PFSK-1 (cell line): Measurements from ENCODE around the gene ADAMTS13.

Experiments
- FOXP2 ChIP-seq: optimal IDR thresholded peaks from 2 replicates; pipeline ENCODE3; 2011; ENCODE audit warnings: borderline replicate concordance, control low read depth, inconsistent platforms; ENCODE audit not compliant: insufficient read depth; ENCODE audit errors: extremely low read length, extremely low read depth
- POLR2AphosphoS5 ChIP-seq: IDR thresholded peaks from 2 replicates; pipeline ENCODE4 v1.6.1; 2012; ENCODE audit warnings: low read depth, mild to moderate bottlenecking, control low read depth, low read length, moderate library complexity
- TAF1 ChIP-seq: IDR thresholded peaks from 2 replicates; pipeline ENCODE4 v1.6.1; 2012; ENCODE audit warnings: low read length, control low read depth, borderline replicate concordance; ENCODE audit not compliant: insufficient read depth
- TF ChIP-seq, protein P1 (sequence below), 2 experiments: IDR thresholded peaks; 2 replicates each; pipeline versions ENCODE4 v1.6.1 to v1.8.0; 2011 to 2012; ENCODE audit warnings: low read depth in 2 of 2, low read length in 2 of 2, control low read depth in 1 of 2, inconsistent platforms in 1 of 2, mild to moderate bottlenecking in 1 of 2, moderate library complexity in 1 of 2; ENCODE audit not compliant: insufficient read depth in 1 of 2

DNA sequence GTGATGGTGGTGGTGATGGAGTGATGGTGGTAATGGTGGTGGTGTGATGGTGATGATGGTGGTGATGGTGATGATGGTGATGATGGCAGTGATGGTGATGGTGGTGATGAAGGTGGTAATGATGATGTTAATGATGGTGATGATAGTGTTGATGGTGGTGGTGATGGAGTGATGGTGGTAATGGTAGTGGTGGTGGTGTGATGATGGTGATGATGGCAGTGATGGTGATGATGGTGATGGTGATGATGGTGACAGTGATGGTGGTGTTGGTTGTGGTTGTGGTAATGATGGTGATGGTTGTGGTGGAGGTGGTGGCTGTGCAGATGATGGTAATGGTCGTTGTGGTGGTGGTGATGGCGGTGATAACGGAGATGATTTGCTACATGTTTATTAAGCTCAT is 38.7 kb upstream of the ADAMTS13 start:
- TF ChIP-seq POLR2AphosphoS5 (no peak), TAF1 (no peak), FOXP2 (no peak)
- TF ChIP-seq, protein P1, sequence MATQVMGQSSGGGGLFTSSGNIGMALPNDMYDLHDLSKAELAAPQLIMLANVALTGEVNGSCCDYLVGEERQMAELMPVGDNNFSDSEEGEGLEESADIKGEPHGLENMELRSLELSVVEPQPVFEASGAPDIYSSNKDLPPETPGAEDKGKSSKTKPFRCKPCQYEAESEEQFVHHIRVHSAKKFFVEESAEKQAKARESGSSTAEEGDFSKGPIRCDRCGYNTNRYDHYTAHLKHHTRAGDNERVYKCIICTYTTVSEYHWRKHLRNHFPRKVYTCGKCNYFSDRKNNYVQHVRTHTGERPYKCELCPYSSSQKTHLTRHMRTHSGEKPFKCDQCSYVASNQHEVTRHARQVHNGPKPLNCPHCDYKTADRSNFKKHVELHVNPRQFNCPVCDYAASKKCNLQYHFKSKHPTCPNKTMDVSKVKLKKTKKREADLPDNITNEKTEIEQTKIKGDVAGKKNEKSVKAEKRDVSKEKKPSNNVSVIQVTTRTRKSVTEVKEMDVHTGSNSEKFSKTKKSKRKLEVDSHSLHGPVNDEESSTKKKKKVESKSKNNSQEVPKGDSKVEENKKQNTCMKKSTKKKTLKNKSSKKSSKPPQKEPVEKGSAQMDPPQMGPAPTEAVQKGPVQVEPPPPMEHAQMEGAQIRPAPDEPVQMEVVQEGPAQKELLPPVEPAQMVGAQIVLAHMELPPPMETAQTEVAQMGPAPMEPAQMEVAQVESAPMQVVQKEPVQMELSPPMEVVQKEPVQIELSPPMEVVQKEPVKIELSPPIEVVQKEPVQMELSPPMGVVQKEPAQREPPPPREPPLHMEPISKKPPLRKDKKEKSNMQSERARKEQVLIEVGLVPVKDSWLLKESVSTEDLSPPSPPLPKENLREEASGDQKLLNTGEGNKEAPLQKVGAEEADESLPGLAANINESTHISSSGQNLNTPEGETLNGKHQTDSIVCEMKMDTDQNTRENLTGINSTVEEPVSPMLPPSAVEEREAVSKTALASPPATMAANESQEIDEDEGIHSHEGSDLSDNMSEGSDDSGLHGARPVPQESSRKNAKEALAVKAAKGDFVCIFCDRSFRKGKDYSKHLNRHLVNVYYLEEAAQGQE (IDR thresholded peaks at IDR 0.05; ENCODE audit: insufficient read depth in 1 of 2, low read depth in 2 of 2, low read length in 2 of 2) = no peak
